MCF 10A (cell line): ENCODE data around the gene DAAM1. TPM values are rescaled to one million over a fixed set of nuclear protein-coding genes. Genes with fewer than 3 reads are reported as not detected.

Experiments used
- BruUV-seq: library from RNA; stranded (reverse); fragments of 400-500 nt; replicated peaks from 2 replicates; lab custom pipeline; 2021; lab: Mats Ljungman, UMichigan
- CTCF ChIA-PET: fragments of 300-600 bp; sonication (Branson Sonifier 250); formaldehyde crosslinking; extraction: SDS; loops from one replicate; lab custom pipeline; 2021; ENCODE audit warnings: antibody characterized with exemption, inconsistent platforms; lab: Yijun Ruan, JAX
- POLR2A ChIA-PET: fragments of 300-600, 350-650 bp; sonication (Branson Sonifier 250); formaldehyde crosslinking; extraction: SDS; loops from one replicate; lab custom pipeline; 2020; ENCODE audit warnings: antibody characterized with exemption, inconsistent platforms; lab: Yijun Ruan, JAX
- DNase-seq: peaks from one replicate; pipeline ENCODE4 v3.0.0-alpha.2; 2018; ENCODE audit not compliant: unreplicated experiment
- H3K27ac Mint-ChIP-seq: one replicate; pipeline ENCODE4 v1.8.0; 2022; ENCODE audit warnings: mild to moderate bottlenecking, low read depth, mixed read lengths; ENCODE audit not compliant: unreplicated experiment
- H3K27me3 Mint-ChIP-seq: one replicate; pipeline ENCODE4 v1.8.0; 2022; ENCODE audit warnings: mixed read lengths; ENCODE audit not compliant: insufficient read depth, unreplicated experiment
- H3K36me3 Mint-ChIP-seq: one replicate; pipeline ENCODE4 v1.8.0; 2022; ENCODE audit warnings: mild to moderate bottlenecking, moderate library complexity, mixed read lengths; ENCODE audit not compliant: insufficient read depth, unreplicated experiment
- H3K4me1 Mint-ChIP-seq: one replicate; pipeline ENCODE4 v1.8.0; 2022; ENCODE audit warnings: mixed read lengths; ENCODE audit not compliant: insufficient read depth, unreplicated experiment
- H3K4me3 Mint-ChIP-seq: one replicate; pipeline ENCODE4 v1.8.0; 2022; ENCODE audit warnings: mild to moderate bottlenecking, moderate library complexity, mixed read lengths; ENCODE audit not compliant: unreplicated experiment
- H3K9me3 Mint-ChIP-seq: one replicate; pipeline ENCODE4 v1.8.0; 2022; ENCODE audit warnings: mixed read lengths; ENCODE audit not compliant: unreplicated experiment
- CTCF ChIP-seq: fragments of 200-600 bp; IDR thresholded peaks from one replicate; pipeline ENCODE4 v1.8.0; 2022; ENCODE audit warnings: antibody characterized with exemption, mild to moderate bottlenecking; ENCODE audit not compliant: unreplicated experiment
- intact Hi-C: fragments of 100-400 bp; cut with micrococcal nuclease; formaldehyde crosslinking; loops from 2 replicates; pipeline ENCODE4 v1.14.1; 2022
- total RNA-seq: library from RNA; stranded (reverse); gene quantifications from 2 replicates; pipeline ENCODE4 v1.2.3, GENCODE V29; 2022

The DAAM1 gene
- total RNA-seq, 1 experiment from 2014 or later: 27.4 TPM

- H3K36me3 Mint-ChIP-seq: no peaks in the 10 kb centered on the region
- H3K4me3 Mint-ChIP-seq: no peak overlapping the region
- no peak for TF ChIP-seq CTCF
- POLR2A ChIA-PET: interaction anchor here (1.3 to 2.4 kb wide), 2 partner anchors 11 to 43 kb away, joined by 3 to 9 read pairs; no protein-coding TSS in a partner anchor
- peaks cover 15% of the 10 kb centered on the region for H3K4me1 Mint-ChIP-seq
- no peak overlapping the region for H3K27ac Mint-ChIP-seq
- H3K27me3 Mint-ChIP-seq: no peaks in the 10 kb centered on the region
- H3K9me3 Mint-ChIP-seq: no peaks in the 10 kb centered on the region
- no peak for DNase-seq
- intact Hi-C loops: no loop called here
- CTCF ChIA-PET: interaction anchor here (1.0 kb wide), 1 partner anchor 92 kb away, joined by 3 read pairs; no protein-coding TSS in a partner anchor
- BruUV-seq: no TSS peak
Observed at GRCh38 chr14:59317798-59318505, 129.5 kb downstream of the DAAM1 start.

GRCh38 chr14:59318908-59319307, 130.4 kb downstream of the DAAM1 start:
- intact Hi-C loops: no loop called here
- peaks cover 15% of the 10 kb centered on the region for H3K4me1 Mint-ChIP-seq
- no peak for DNase-seq
- ChIA-PET POLR2A (interaction anchor here (1.3 to 2.4 kb wide), 2 partner anchors 12 to 44 kb away, joined by 3 to 9 read pairs; no protein-coding TSS in a partner anchor), CTCF (interaction anchor here (0.6 to 1.0 kb wide), 4 partner anchors 10 to 190 kb away, joined by 3 to 4 read pairs (median 3); no protein-coding TSS in a partner anchor)
- H3K4me3 Mint-ChIP-seq: no peak overlapping the region
- no peaks in the 10 kb centered on the region for H3K27me3 Mint-ChIP-seq
- no peaks in the 10 kb centered on the region for H3K9me3 Mint-ChIP-seq
- BruUV-seq: no TSS peak
- TF ChIP-seq CTCF: no peak
- peaks cover 5% of the 10 kb centered on the region for H3K36me3 Mint-ChIP-seq
- H3K27ac Mint-ChIP-seq: no peak overlapping the region

GRCh38 chr14:59320361-59320760, 131.9 kb downstream of the DAAM1 start:
- no peak for DNase-seq
- no TSS peak for BruUV-seq
- peaks cover 5% of the 10 kb centered on the region for H3K36me3 Mint-ChIP-seq
- CTCF ChIA-PET: interaction anchor here (1.6 kb wide), 1 partner anchor 30 kb away, joined by 5 read pairs; no protein-coding TSS in a partner anchor
- intact Hi-C loops: loop anchor here (5.0 kb wide), 1 partner anchor 42 kb away; no protein-coding TSS in a partner anchor
- POLR2A ChIA-PET: interaction anchor here (0.9 to 2.4 kb wide), 4 partner anchors 13 to 45 kb away, joined by 3 to 9 read pairs (median 6); no protein-coding TSS in a partner anchor
- H3K4me3 Mint-ChIP-seq: no peak overlapping the region
- no peak overlapping the region for H3K27ac Mint-ChIP-seq
- H3K9me3 Mint-ChIP-seq: no peaks in the 10 kb centered on the region
- no peak for TF ChIP-seq CTCF
- no peaks in the 10 kb centered on the region for H3K27me3 Mint-ChIP-seq
- H3K4me1 Mint-ChIP-seq: peaks cover 15% of the 10 kb centered on the region
